ENCODE measurements around the gene CDH4. TPM values are rescaled to one million over a fixed set of nuclear protein-coding genes. Genes with fewer than 3 reads are reported as not detected.

Gene CDH4
- total RNA-seq, 6 donors from 2014 or later = 0.20 to 1.0 (median 0.40) TPM; not detected in 1

GRCh38 chr20:61963149-61963548 lies 711.1 kb downstream of the CDH4 start:
- ATAC-seq (ENCODE audit: low FRiP score in 2 of 2) (no peak), DNase-seq (no peak)
- Histone ChIP-seq H3K9me3 (no peaks in the 10 kb centered on the region), H3K4me1 (peaks cover 0 to 10% (median 2%) of the 10 kb centered on the region in 4 donors), H3K27ac (no peak overlapping the region), H3K36me3 (no peaks in the 10 kb centered on the region), H3K27me3 (peaks cover 0 to 18% (median 7%) of the 10 kb centered on the region in 4 donors), H3K4me3 (no peak overlapping the region)
- WGBS, 2 donors = 73 to 77% methylated on average over 9 of the region's 9 CpGs
- TF ChIP-seq EP300 (IDR thresholded peaks at IDR 0.05) (no peak), POLR2AphosphoS5 (IDR thresholded peaks at IDR 0.05) (no peak), POLR2A (IDR thresholded peaks at IDR 0.05) (no peak)
- TF ChIP-seq, protein P1, sequence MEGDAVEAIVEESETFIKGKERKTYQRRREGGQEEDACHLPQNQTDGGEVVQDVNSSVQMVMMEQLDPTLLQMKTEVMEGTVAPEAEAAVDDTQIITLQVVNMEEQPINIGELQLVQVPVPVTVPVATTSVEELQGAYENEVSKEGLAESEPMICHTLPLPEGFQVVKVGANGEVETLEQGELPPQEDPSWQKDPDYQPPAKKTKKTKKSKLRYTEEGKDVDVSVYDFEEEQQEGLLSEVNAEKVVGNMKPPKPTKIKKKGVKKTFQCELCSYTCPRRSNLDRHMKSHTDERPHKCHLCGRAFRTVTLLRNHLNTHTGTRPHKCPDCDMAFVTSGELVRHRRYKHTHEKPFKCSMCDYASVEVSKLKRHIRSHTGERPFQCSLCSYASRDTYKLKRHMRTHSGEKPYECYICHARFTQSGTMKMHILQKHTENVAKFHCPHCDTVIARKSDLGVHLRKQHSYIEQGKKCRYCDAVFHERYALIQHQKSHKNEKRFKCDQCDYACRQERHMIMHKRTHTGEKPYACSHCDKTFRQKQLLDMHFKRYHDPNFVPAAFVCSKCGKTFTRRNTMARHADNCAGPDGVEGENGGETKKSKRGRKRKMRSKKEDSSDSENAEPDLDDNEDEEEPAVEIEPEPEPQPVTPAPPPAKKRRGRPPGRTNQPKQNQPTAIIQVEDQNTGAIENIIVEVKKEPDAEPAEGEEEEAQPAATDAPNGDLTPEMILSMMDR (IDR thresholded peaks at IDR 0.05) = no peak

DNA sequence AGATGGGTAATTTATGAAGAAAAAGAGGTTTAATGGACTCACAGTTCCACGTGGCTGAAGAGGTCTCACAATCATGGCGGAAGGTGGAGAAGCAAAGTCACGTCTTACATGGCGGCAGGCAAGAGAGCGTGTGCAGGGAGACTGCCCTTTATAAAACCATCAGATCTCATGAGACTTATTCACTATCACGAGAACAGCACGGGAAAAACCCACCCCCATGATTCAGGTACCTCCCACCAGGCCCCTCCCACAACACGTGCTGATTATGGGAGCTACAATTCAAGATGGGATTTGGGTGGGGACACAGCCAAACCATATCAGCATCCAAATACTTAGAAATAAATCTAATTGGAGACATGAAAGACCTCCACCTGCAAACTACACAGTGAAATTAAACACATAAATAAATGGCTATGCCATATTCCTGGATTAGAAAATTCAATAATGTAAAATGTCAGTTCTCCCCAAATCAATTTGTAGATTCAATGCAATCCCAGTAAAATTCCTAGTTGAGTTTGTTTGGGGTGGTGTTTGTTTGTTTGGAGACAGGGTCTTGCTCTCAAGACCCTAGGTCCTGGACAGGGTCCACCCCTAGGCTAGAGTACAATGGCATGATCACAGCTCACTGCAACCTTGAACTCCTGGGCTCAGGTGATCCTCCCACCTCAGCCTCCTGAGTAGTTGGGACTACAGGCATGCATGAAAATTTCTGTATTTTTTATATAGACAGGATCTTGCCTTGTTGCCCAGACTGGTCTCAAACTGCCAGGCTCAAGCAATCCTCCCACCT lies 712.0 kb downstream of the CDH4 start:
- 87 to 90% methylated on average over 8 of the region's 8 CpGs for WGBS, 2 donors
- no peak for TF ChIP-seq POLR2AphosphoS5 (IDR thresholded peaks at IDR 0.05)
- no peak for TF ChIP-seq EP300 (IDR thresholded peaks at IDR 0.05)
- TF ChIP-seq POLR2A (IDR thresholded peaks at IDR 0.05) = no peak
- TF ChIP-seq, protein P1 (IDR thresholded peaks at IDR 0.05) = no peak
- peaks cover 0 to 10% (median 2%) of the 10 kb centered on the region in 4 donors for H3K4me1 ChIP-seq
- ATAC-seq (ENCODE audit: low FRiP score in 2 of 2) (no peak), DNase-seq (no peak)
- no peaks in the 10 kb centered on the region for H3K9me3 ChIP-seq
- H3K27me3 ChIP-seq = peaks cover 0 to 18% (median 7%) of the 10 kb centered on the region in 4 donors
- H3K27ac ChIP-seq = no peak overlapping the region
- H3K4me3 ChIP-seq = no peak overlapping the region
- no peaks in the 10 kb centered on the region for H3K36me3 ChIP-seq

DNA sequence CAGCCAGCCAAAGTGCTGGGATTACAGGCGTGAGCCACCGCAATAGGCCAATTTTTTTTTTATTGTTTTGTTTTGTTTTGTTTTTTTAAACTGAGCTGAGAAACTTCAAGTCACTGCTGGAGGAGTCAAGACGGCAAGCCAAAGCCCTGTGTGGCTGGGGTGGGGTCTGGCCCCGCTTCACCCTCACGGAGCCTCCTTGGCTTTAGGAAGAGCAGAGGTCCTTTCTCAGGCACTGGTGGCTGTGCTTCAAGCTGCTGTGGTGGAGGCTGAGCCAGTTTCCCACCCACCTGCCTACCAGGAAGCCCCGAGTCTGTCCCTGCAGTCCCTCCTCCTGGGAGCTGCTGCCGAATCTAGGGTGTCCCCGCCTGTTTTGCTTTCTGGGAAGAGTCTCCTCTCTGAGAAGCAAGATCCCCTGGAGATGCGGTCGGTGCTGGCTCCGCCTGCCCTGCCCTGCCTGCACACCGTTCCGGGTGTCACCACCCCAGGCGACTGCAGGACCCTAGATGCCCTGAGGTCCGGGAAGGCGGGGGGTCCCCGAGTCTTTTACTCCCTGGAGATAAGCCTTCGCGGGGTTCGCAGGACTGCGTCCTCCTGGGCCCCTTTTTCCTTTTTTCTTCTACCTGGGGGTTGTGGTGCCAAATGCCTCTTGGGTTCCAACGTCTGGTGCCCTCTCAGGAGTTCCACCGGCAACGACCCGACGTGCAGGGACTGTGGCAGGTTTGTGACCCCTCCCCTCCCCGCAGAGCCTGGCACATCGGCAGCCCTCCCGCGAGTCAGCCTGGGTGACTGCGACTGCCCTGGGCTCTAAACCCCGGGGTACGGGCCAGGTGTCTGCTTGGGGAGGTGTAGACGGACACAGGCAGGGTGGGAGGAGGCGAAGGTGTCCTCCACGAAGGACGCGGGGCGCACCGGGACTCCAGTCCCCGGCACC lies 712.9 kb downstream of the CDH4 start:
- DNase-seq (no peak), ATAC-seq (ENCODE audit: low FRiP score in 2 of 2) (no peak)
- Histone ChIP-seq H3K4me1 (peaks cover 0 to 10% (median 2%) of the 10 kb centered on the region in 4 donors), H3K9me3 (no peaks in the 10 kb centered on the region), H3K27ac (no peak overlapping the region), H3K27me3 (peaks cover 0 to 18% (median 7%) of the 10 kb centered on the region in 4 donors), H3K4me3 (no peak overlapping the region), H3K36me3 (no peaks in the 10 kb centered on the region)
- 42 to 48% methylated on average over 25 to 41 of the region's 41 CpGs for WGBS, 2 donors
- no peak for TF ChIP-seq POLR2AphosphoS5 (IDR thresholded peaks at IDR 0.05)
- TF ChIP-seq EP300 (IDR thresholded peaks at IDR 0.05) = no peak
- no peak for TF ChIP-seq POLR2A (IDR thresholded peaks at IDR 0.05)
- TF ChIP-seq, protein P1 (IDR thresholded peaks at IDR 0.05) = no peak

- DNase-seq = no peak
- H3K4me1 ChIP-seq = peaks cover 0 to 10% (median 2%) of the 10 kb centered on the region in 4 donors
- H3K36me3 ChIP-seq = no peaks in the 10 kb centered on the region
- H3K27ac ChIP-seq = no peak overlapping the region
- ATAC-seq (ENCODE audit: low FRiP score in 2 of 2) = peak in 1 of 2 donors; percentile 20
- H3K9me3 ChIP-seq = no peaks in the 10 kb centered on the region
- peaks cover 0 to 18% (median 7%) of the 10 kb centered on the region in 4 donors for H3K27me3 ChIP-seq
- no peak overlapping the region for H3K4me3 ChIP-seq
- TF ChIP-seq, protein P1 (IDR thresholded peaks at IDR 0.05) = no peak
- TF ChIP-seq EP300 (IDR thresholded peaks at IDR 0.05) = no peak
- no peak for TF ChIP-seq POLR2AphosphoS5 (IDR thresholded peaks at IDR 0.05)
- TF ChIP-seq POLR2A (IDR thresholded peaks at IDR 0.05) = no peak
- WGBS, 2 donors = 16 to 27% methylated on average over 10 to 41 of the region's 49 CpGs
Observed at GRCh38 chr20:61965606-61966491, 713.8 kb downstream of the CDH4 start.

Measured in upper lobe of left lung (tissue), 6 donors.